Endothelial cell of umbilical vein (primary cell): ENCODE data around the gene RRP1.

Source experiments
- JUN ChIP-seq: IDR thresholded peaks from 2 replicates; pipeline ENCODE4 v1.6.1; 2011; ENCODE audit warnings: borderline replicate concordance, low read depth; ENCODE audit not compliant: insufficient read length, insufficient read depth
- MYC ChIP-seq: IDR thresholded peaks from one replicate; pipeline ENCODE4 v1.6.1; 2011; ENCODE audit warnings: mild to moderate bottlenecking, low read depth, low read length
- POLR2A ChIP-seq: IDR thresholded peaks from 2 replicates; pipeline ENCODE4 v1.6.1; 2012; ENCODE audit warnings: low read depth, mild to moderate bottlenecking, control low read depth, low read length
- TF ChIP-seq, protein P1 (sequence below), 2 donors: IDR thresholded peaks; 1 replicate in 1 of 2; 2 replicates in 1 of 2; pipeline ENCODE4 v1.5.1; 2011; ENCODE audit warnings: low read length in 2 of 2, mild to moderate bottlenecking in 2 of 2, moderate library complexity in 2 of 2, control low read depth in 1 of 2, inconsistent platforms in 1 of 2, low read depth in 1 of 2; ENCODE audit not compliant: insufficient read depth in 1 of 2; ENCODE audit errors: extremely low read depth in 1 of 2

DNA sequence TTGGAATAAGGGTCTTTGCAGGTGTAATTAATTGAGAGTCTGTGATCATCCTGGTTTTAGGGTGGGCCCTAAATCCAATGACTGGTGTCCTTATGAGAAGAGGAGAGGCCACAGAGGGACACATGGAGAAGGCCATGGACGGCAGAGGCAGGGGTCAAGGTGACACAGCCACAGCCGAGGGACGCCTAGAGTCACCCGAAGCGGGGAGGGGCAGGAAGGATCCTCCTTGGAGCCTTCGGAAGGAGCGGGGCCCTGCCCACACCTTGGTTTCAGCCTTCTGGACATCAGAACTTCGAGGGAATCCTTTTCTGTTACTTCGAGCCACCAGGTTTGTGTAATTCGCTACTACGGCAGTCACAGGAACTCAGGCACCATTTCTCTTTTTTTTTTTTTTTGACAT lies 31.1 kb downstream of the RRP1 start:
- TF ChIP-seq POLR2A: no peak
- TF ChIP-seq, protein P1, sequence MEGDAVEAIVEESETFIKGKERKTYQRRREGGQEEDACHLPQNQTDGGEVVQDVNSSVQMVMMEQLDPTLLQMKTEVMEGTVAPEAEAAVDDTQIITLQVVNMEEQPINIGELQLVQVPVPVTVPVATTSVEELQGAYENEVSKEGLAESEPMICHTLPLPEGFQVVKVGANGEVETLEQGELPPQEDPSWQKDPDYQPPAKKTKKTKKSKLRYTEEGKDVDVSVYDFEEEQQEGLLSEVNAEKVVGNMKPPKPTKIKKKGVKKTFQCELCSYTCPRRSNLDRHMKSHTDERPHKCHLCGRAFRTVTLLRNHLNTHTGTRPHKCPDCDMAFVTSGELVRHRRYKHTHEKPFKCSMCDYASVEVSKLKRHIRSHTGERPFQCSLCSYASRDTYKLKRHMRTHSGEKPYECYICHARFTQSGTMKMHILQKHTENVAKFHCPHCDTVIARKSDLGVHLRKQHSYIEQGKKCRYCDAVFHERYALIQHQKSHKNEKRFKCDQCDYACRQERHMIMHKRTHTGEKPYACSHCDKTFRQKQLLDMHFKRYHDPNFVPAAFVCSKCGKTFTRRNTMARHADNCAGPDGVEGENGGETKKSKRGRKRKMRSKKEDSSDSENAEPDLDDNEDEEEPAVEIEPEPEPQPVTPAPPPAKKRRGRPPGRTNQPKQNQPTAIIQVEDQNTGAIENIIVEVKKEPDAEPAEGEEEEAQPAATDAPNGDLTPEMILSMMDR (IDR thresholded peaks at IDR 0.05; ENCODE audit: extremely low read depth in 1 of 2, insufficient read depth in 1 of 2, low read depth in 1 of 2, low read length in 2 of 2): no peak
- no peak for TF ChIP-seq JUN
- no peak for TF ChIP-seq MYC
